ENCODE measurements around the gene RAP1A. TPM values are rescaled to one million over a fixed set of nuclear protein-coding genes. Genes with fewer than 3 reads are reported as not detected.

The RAP1A gene
- total RNA-seq, 1 experiment from 2014 or later: 50.9 TPM

GRCh38 chr1:111742938-111743549 lies 123.5 kb downstream of the RAP1A start:
- TF ChIP-seq EZH2 (IDR thresholded peaks at IDR 0.05; ENCODE audit: borderline replicate concordance, low read depth, low read length, poor library complexity, severe bottlenecking): no peak
- TF ChIP-seq CTCF (conservative IDR thresholded peaks at IDR 0.05; ENCODE audit: low read depth, low read length): no peak
- H3K27ac ChIP-seq (ENCODE audit: low read depth, low read length, poor library complexity, severe bottlenecking): no peak overlapping the region

GRCh38 chr1:111743679-111744101 lies 124.1 kb downstream of the RAP1A start:
- Histone ChIP-seq H3K4me1 (ENCODE audit: insufficient read depth, low read length, poor library complexity, severe bottlenecking) (no peaks in the 10 kb centered on the region), H3K27ac (ENCODE audit: low read depth, low read length, poor library complexity, severe bottlenecking) (no peak overlapping the region), H3K4me3 (ENCODE audit: low read depth, low read length, poor library complexity, severe bottlenecking) (no peak overlapping the region), H3K27me3 (replicated peaks; ENCODE audit: insufficient read depth, low read depth, low read length, poor library complexity) (peaks cover 14% of the 10 kb centered on the region), H3K9me3 (ENCODE audit: low read depth, low read length, poor library complexity, severe bottlenecking) (no peaks in the 10 kb centered on the region), H3K36me3 (ENCODE audit: insufficient read depth, low read length, poor library complexity, severe bottlenecking) (no peaks in the 10 kb centered on the region)
- TF ChIP-seq CTCF (conservative IDR thresholded peaks at IDR 0.05; ENCODE audit: low read depth, low read length) (no peak), EZH2 (IDR thresholded peaks at IDR 0.05; ENCODE audit: borderline replicate concordance, low read depth, low read length, poor library complexity, severe bottlenecking) (no peak)
- POLR2A ChIA-PET (ENCODE audit: low non-redundant PET): no interaction called here
- intact Hi-C loops (cut with micrococcal nuclease; ENCODE audit: unreplicated experiment): no loop called here
- CTCF ChIA-PET: no interaction called here
- DNase-seq (ENCODE audit: low spot score): no peak
- BruUV-seq (replicated peaks): no TSS peak

More at GRCh38 chr1:111742938-111743549, 123.5 kb downstream of the RAP1A start:
- intact Hi-C loops (cut with micrococcal nuclease; ENCODE audit: unreplicated experiment): no loop called here
- H3K36me3 ChIP-seq (ENCODE audit: insufficient read depth, low read length, poor library complexity, severe bottlenecking): no peaks in the 10 kb centered on the region
- POLR2A ChIA-PET (ENCODE audit: low non-redundant PET): no interaction called here
- H3K4me1 ChIP-seq (ENCODE audit: insufficient read depth, low read length, poor library complexity, severe bottlenecking): peaks cover 2% of the 10 kb centered on the region
- BruUV-seq (replicated peaks): no TSS peak
- no peaks in the 10 kb centered on the region for H3K9me3 ChIP-seq (ENCODE audit: low read depth, low read length, poor library complexity, severe bottlenecking)
- H3K4me3 ChIP-seq (ENCODE audit: low read depth, low read length, poor library complexity, severe bottlenecking): no peak overlapping the region
- no peak for DNase-seq (ENCODE audit: low spot score)
- peaks cover 14% of the 10 kb centered on the region for H3K27me3 ChIP-seq (replicated peaks; ENCODE audit: insufficient read depth, low read depth, low read length, poor library complexity)
- CTCF ChIA-PET: no interaction called here

GRCh38 chr1:111745675-111746613 lies 126.4 kb downstream of the RAP1A start:
- intact Hi-C loops (cut with micrococcal nuclease; ENCODE audit: unreplicated experiment): loop anchor here (2.0 kb wide), 1 partner anchor 31 kb away; no protein-coding TSS in a partner anchor
- no TSS peak for BruUV-seq (replicated peaks)
- Histone ChIP-seq H3K27ac (ENCODE audit: low read depth, low read length, poor library complexity, severe bottlenecking) (no peak overlapping the region), H3K4me3 (ENCODE audit: low read depth, low read length, poor library complexity, severe bottlenecking) (no peak overlapping the region), H3K4me1 (ENCODE audit: insufficient read depth, low read length, poor library complexity, severe bottlenecking) (no peaks in the 10 kb centered on the region), H3K9me3 (ENCODE audit: low read depth, low read length, poor library complexity, severe bottlenecking) (no peaks in the 10 kb centered on the region), H3K27me3 (replicated peaks; ENCODE audit: insufficient read depth, low read depth, low read length, poor library complexity) (peaks cover 12% of the 10 kb centered on the region), H3K36me3 (ENCODE audit: insufficient read depth, low read length, poor library complexity, severe bottlenecking) (no peaks in the 10 kb centered on the region)
- no peak for DNase-seq (ENCODE audit: low spot score)
- POLR2A ChIA-PET (ENCODE audit: low non-redundant PET): no interaction called here
- CTCF ChIA-PET: interaction anchor here (0.6 kb wide), 1 partner anchor 297 kb away, joined by 3 read pairs; the partner anchor contains the start of genes ATP5PB and WDR77
- TF ChIP-seq CTCF (conservative IDR thresholded peaks at IDR 0.05; ENCODE audit: low read depth, low read length): no peak
- TF ChIP-seq EZH2 (IDR thresholded peaks at IDR 0.05; ENCODE audit: borderline replicate concordance, low read depth, low read length, poor library complexity, severe bottlenecking): no peak

Measured in A673 (cell line).